Parathyroid adenoma (tissue), 2 donors: ENCODE data around the gene RRP8.

Experiments used
- H2AFZ ChIP-seq: fragments of 300-600 bp; sonication (generic); one replicate; pipeline ENCODE4 v1.7.0; 2017; ENCODE audit warnings: antibody characterized with exemption, mild to moderate bottlenecking
- H3K27ac ChIP-seq: fragments of 300-600 bp; sonication (generic); one replicate; pipeline ENCODE4 v1.7.0; 2017
- H3K27me3 ChIP-seq: fragments of 300-600 bp; sonication (generic); one replicate; pipeline ENCODE4 v1.7.0; 2017; ENCODE audit warnings: low read length; ENCODE audit not compliant: control insufficient read depth, insufficient read depth
- H3K36me3 ChIP-seq: fragments of 300-600 bp; sonication (generic); one replicate; pipeline ENCODE4 v1.7.0; 2017; ENCODE audit warnings: low read length; ENCODE audit not compliant: control insufficient read depth, insufficient read depth
- H3K4me1 ChIP-seq: fragments of 300-600 bp; sonication (generic); one replicate; pipeline ENCODE4 v1.7.0; 2017; ENCODE audit warnings: control low read depth
- H3K4me2 ChIP-seq: fragments of 300-600 bp; sonication (generic); one replicate; pipeline ENCODE4 v1.7.0; 2017; ENCODE audit warnings: low read length
- H3K4me3 ChIP-seq: fragments of 300-600 bp; sonication (generic); one replicate; pipeline ENCODE4 v1.7.0; 2017; ENCODE audit warnings: low read depth, low read length
- H3K79me2 ChIP-seq: fragments of 300-600 bp; sonication (generic); one replicate; pipeline ENCODE4 v1.7.0; 2017; ENCODE audit warnings: control low read depth
- H3K9ac ChIP-seq: fragments of 300-600 bp; sonication (generic); one replicate; pipeline ENCODE4 v1.7.0; 2017; ENCODE audit warnings: mild to moderate bottlenecking
- H3K9me3 ChIP-seq: fragments of 300-600 bp; sonication (generic); one replicate; pipeline ENCODE4 v1.7.0; 2017; ENCODE audit warnings: low read length; ENCODE audit not compliant: control insufficient read depth
- CTCF ChIP-seq: fragments of 300-600 bp; sonication (generic); IDR thresholded peaks from one replicate; pipeline ENCODE4 v1.7.0; 2017; ENCODE audit warnings: antibody characterized with exemption, mild to moderate bottlenecking
- donor health status: primary hyperparathyroidism.

The RRP8 gene

GRCh38 chr11:6608011-6608410, 4.6 kb upstream of the RRP8 start:
- no peaks in the 10 kb centered on the region for H3K9me3 ChIP-seq
- H2AFZ ChIP-seq = no peak overlapping the region
- peaks cover 11% of the 10 kb centered on the region for H3K4me1 ChIP-seq
- H3K4me2 ChIP-seq = no peak overlapping the region
- H3K36me3 ChIP-seq = no peaks in the 10 kb centered on the region
- H3K79me2 ChIP-seq = peaks cover 17% of the 10 kb centered on the region
- TF ChIP-seq CTCF = no peak
- H3K27ac ChIP-seq = no peak overlapping the region
- no peak overlapping the region for H3K4me3 ChIP-seq
- H3K27me3 ChIP-seq = no peaks in the 10 kb centered on the region
- no peak overlapping the region for H3K9ac ChIP-seq

- Histone ChIP-seq H3K27me3 (no peaks in the 10 kb centered on the region), H3K27ac (peak overlapping the region; percentile 80), H3K9ac (no peak overlapping the region), H3K36me3 (no peaks in the 10 kb centered on the region), H3K79me2 (peaks cover 17% of the 10 kb centered on the region), H3K4me2 (peak overlapping the region; percentile 38), H3K4me3 (no peak overlapping the region), H3K9me3 (no peaks in the 10 kb centered on the region), H2AFZ (no peak overlapping the region), H3K4me1 (peaks cover 13% of the 10 kb centered on the region)
- no peak for TF ChIP-seq CTCF
Measured at GRCh38 chr11:6607190-6607795, 3.9 kb upstream of the RRP8 start.

GRCh38 chr11:6606471-6607189, 3.2 kb upstream of the RRP8 start:
- peaks cover 20% of the 10 kb centered on the region for H3K79me2 ChIP-seq
- H3K4me2 ChIP-seq = no peak overlapping the region
- TF ChIP-seq CTCF = no peak
- peak overlapping the region; percentile 80 for H3K27ac ChIP-seq
- no peak overlapping the region for H3K9ac ChIP-seq
- H3K27me3 ChIP-seq = no peaks in the 10 kb centered on the region
- H3K9me3 ChIP-seq = no peaks in the 10 kb centered on the region
- no peaks in the 10 kb centered on the region for H3K36me3 ChIP-seq
- H2AFZ ChIP-seq = no peak overlapping the region
- H3K4me1 ChIP-seq = peaks cover 15% of the 10 kb centered on the region
- H3K4me3 ChIP-seq = peak overlapping the region; percentile 15

GRCh38 chr11:6604790-6605189, 1.4 kb upstream of the RRP8 start:
- Histone ChIP-seq H3K4me1 (peaks cover 10% of the 10 kb centered on the region), H3K27ac (peak overlapping the region; percentile 85), H3K27me3 (no peaks in the 10 kb centered on the region), H2AFZ (no peak overlapping the region), H3K4me2 (peak overlapping the region; percentile 79), H3K79me2 (peaks cover 20% of the 10 kb centered on the region), H3K9me3 (no peaks in the 10 kb centered on the region), H3K36me3 (no peaks in the 10 kb centered on the region), H3K9ac (no peak overlapping the region), H3K4me3 (peak overlapping the region; percentile 90)
- TF ChIP-seq CTCF = no peak
